ENCODE results near the gene ATM. TPM values are rescaled to one million over a fixed set of nuclear protein-coding genes. Genes with fewer than 3 reads are reported as not detected.
"Not testable (repeated sequence)": the region's sequence is repeated elsewhere in the genome, so short reads cannot be mapped to it uniquely, and the experiment has no call there.

ATM gene
- total RNA-seq, 2 experiments from 2014 or later = 84.3 to 113 TPM

DNA sequence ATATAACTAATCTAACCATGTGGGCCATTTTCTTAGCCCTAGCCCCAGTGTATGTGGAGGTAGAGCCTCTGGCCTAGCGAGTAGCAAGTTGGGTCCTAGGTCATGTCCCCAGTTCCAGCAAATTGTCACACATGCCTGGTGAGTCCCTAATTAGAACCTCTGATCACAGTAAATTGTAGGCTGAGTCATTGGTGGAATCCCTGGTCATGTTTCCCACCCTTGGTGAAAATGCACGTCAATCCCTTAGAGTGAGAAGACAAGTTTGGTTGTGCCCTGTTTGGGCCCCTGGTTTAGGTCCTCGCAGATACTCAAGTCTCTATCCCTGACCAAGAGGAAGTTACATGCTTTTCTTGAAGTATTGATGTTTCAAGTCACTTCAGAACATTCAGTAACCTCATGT, 46.7 kb downstream of the ATM start:
- Mint-ChIP-seq H3K4me1 (no peaks in the 10 kb centered on the region), H3K9me3 (ENCODE audit: low read depth) (peaks cover 10% of the 10 kb centered on the region), H3K36me3 (peaks cover 49% of the 10 kb centered on the region), H3K27ac (no peak overlapping the region), H3K27me3 (no peaks in the 10 kb centered on the region), H3K4me3 (no peak overlapping the region)
- no peak for DNase-seq
- CTCF ChIA-PET = no interaction called here
- no peak for ATAC-seq

- DNase-seq, H3K4me3 Mint-ChIP-seq, CTCF ChIA-PET, H3K27me3 Mint-ChIP-seq, ATAC-seq, H3K27ac Mint-ChIP-seq, H3K4me1 Mint-ChIP-seq: not testable (repeated sequence)
- Mint-ChIP-seq H3K36me3 (peaks cover 67% of the 10 kb centered on the region), H3K9me3 (ENCODE audit: low read depth) (peaks cover 14% of the 10 kb centered on the region)
Measured at GRCh38 chr11:108276985-108277616, 54.2 kb downstream of the ATM start.

DNA sequence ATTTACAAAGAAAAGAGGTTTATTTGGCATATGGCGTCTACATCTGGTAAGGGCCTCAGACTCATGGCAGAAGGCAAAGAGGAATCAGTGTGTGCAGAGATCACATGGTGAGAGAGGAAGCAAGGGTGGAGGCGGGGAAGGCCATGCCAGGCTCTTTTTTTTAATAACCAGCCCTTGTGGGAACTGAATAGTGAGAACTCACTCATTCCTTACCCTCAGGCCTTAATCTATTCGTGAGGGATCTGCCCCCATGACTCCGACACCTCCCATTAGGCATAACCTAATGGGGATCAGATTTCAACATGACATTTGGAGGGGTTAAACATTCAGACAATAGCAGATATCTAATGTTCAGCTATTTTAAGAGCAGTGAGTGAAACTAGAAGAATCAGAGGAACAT, 55.7 kb downstream of the ATM start:
- H3K27me3 Mint-ChIP-seq = no peaks in the 10 kb centered on the region
- CTCF ChIA-PET = no interaction called here
- H3K9me3 Mint-ChIP-seq (ENCODE audit: low read depth) = peaks cover 10% of the 10 kb centered on the region
- no peak overlapping the region for H3K27ac Mint-ChIP-seq
- no peak overlapping the region for H3K4me3 Mint-ChIP-seq
- peaks cover 63% of the 10 kb centered on the region for H3K36me3 Mint-ChIP-seq
- DNase-seq = no peak
- no peak for ATAC-seq
- no peaks in the 10 kb centered on the region for H3K4me1 Mint-ChIP-seq

DNA sequence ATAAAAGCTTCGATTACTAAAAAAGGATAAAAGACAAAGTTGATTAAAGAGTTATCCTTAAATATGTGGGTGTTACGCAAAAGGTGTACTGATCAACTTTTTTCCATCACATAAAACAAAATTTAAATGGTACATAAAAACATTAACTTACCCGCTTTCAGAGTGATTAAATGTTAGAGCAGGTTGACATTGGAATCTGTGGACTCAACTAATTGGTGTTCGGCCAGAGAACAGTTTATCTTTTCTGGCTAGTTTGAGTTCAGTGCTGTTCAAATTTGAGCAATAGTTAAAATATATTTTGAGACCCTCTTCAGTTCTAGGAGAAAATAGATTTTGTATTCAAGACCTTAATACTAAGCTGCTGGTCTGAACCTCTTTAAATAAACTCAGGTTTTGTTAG, 56.1 kb downstream of the ATM start:
- DNase-seq (no peak), ATAC-seq (no peak)
- Mint-ChIP-seq H3K4me1 (no peaks in the 10 kb centered on the region), H3K27ac (no peak overlapping the region), H3K36me3 (peaks cover 59% of the 10 kb centered on the region), H3K9me3 (ENCODE audit: low read depth) (peaks cover 9% of the 10 kb centered on the region), H3K4me3 (no peak overlapping the region), H3K27me3 (no peaks in the 10 kb centered on the region)
- CTCF ChIA-PET = no interaction called here

DNA sequence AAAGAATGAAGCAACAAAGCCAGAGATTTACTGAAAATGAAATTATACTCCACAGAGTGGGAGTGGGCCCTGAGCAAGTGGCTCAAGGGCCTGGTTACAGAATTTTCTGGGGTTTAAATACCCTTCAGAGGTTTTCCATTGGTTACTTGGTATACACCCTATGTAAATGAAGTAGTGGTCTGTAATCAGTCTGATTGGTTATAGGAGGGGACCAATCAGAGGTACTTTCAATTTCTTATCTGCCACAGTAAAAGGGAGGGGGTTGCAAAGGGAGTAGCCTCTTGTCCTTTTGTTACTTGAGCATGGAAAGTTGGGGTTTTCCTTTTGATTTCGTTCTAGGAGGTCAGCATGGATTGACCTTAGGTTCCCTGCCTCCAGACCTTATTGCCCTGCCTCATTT, 63.5 kb downstream of the ATM start:
- no peaks in the 10 kb centered on the region for H3K27me3 Mint-ChIP-seq
- H3K36me3 Mint-ChIP-seq = peaks cover 47% of the 10 kb centered on the region
- no peak for ATAC-seq
- H3K4me1 Mint-ChIP-seq = peaks cover 2% of the 10 kb centered on the region
- no peaks in the 10 kb centered on the region for H3K9me3 Mint-ChIP-seq (ENCODE audit: low read depth)
- no peak for DNase-seq
- CTCF ChIA-PET = interaction anchor here (1.6 kb wide), 1 partner anchor 8 kb away, joined by 4 read pairs; no protein-coding TSS in a partner anchor
- H3K4me3 Mint-ChIP-seq = no peak overlapping the region
- no peak overlapping the region for H3K27ac Mint-ChIP-seq

- Mint-ChIP-seq H3K27me3 (no peaks in the 10 kb centered on the region), H3K4me3 (no peak overlapping the region), H3K27ac (no peak overlapping the region), H3K36me3 (peaks cover 49% of the 10 kb centered on the region), H3K4me1 (peaks cover 2% of the 10 kb centered on the region), H3K9me3 (ENCODE audit: low read depth) (no peaks in the 10 kb centered on the region)
- CTCF ChIA-PET = interaction anchor here (1.2 kb wide), 1 partner anchor 10 kb away, joined by 3 read pairs; no protein-coding TSS in a partner anchor
- no peak for DNase-seq
- no peak for ATAC-seq
Measured at GRCh38 chr11:108286956-108287355, 64.1 kb downstream of the ATM start.

- H3K27me3 Mint-ChIP-seq; DNase-seq; H3K4me1 Mint-ChIP-seq; H3K9me3 Mint-ChIP-seq (ENCODE audit: low read depth); ATAC-seq; H3K27ac Mint-ChIP-seq; H3K4me3 Mint-ChIP-seq; CTCF ChIA-PET: not testable (repeated sequence)
- H3K36me3 Mint-ChIP-seq = peaks cover 42% of the 10 kb centered on the region
Measured at GRCh38 chr11:108289066-108289465, 66.2 kb downstream of the ATM start.

DNA sequence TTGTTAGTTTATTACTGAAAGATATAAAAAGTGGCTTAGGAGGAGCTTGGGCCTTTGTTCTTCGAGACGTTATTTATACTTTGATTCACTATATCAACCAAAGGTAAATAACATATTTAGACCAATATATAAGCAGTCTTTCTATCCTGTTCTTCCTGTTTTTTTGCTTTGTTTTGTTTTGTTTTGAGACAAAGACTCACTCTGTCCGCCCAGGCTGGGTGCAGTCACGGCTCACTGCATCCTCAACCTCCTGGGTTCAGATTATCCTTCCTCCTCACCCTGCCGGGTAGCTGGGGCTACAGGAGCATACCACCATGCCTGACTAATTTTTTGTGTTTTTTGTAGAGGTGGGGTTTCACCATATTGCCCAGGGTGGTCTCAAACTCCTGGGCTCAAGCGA, 66.8 kb downstream of the ATM start:
- Mint-ChIP-seq H3K36me3 (peaks cover 40% of the 10 kb centered on the region), H3K4me1 (peaks cover 2% of the 10 kb centered on the region), H3K4me3 (no peak overlapping the region), H3K27me3 (no peaks in the 10 kb centered on the region), H3K27ac (no peak overlapping the region), H3K9me3 (ENCODE audit: low read depth) (no peaks in the 10 kb centered on the region)
- CTCF ChIA-PET = no interaction called here
- DNase-seq (no peak), ATAC-seq (no peak)

DNA sequence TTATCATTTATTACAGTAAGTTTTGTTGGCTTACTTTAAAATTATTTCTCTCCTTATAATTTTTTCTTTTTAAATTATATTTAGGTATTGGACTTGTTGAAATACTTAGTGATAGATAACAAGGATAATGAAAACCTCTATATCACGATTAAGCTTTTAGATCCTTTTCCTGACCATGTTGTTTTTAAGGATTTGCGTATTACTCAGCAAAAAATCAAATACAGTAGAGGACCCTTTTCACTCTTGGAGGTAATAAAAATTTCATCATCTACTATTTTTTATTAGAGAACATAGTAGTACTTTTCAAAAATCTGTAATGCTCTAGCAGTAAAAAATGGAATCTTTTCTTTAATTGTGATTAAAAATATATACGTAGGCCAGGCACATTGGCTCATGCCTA, 70.4 kb downstream of the ATM start:
- DNase-seq (no peak), ATAC-seq (no peak)
- no peaks in the 10 kb centered on the region for H3K4me1 Mint-ChIP-seq
- CTCF ChIA-PET = no interaction called here
- no peak overlapping the region for H3K4me3 Mint-ChIP-seq
- no peak overlapping the region for H3K27ac Mint-ChIP-seq
- H3K36me3 Mint-ChIP-seq = peaks cover 24% of the 10 kb centered on the region
- no peaks in the 10 kb centered on the region for H3K27me3 Mint-ChIP-seq
- no peaks in the 10 kb centered on the region for H3K9me3 Mint-ChIP-seq (ENCODE audit: low read depth)

- peak; percentile 65 for ATAC-seq
- no peak overlapping the region for H3K27ac Mint-ChIP-seq
- peaks cover 11% of the 10 kb centered on the region for H3K4me1 Mint-ChIP-seq
- DNase-seq = no peak
- no peak overlapping the region for H3K4me3 Mint-ChIP-seq
- no peaks in the 10 kb centered on the region for H3K9me3 Mint-ChIP-seq (ENCODE audit: low read depth)
- CTCF ChIA-PET = interaction anchor here (0.7 kb wide), 1 partner anchor 80 kb away, joined by 3 read pairs; the partner anchor contains the start of genes ATM and NPAT
- H3K36me3 Mint-ChIP-seq = peaks cover 50% of the 10 kb centered on the region
- no peaks in the 10 kb centered on the region for H3K27me3 Mint-ChIP-seq
Measured at GRCh38 chr11:108302121-108302785, 79.4 kb downstream of the ATM start.

DNA sequence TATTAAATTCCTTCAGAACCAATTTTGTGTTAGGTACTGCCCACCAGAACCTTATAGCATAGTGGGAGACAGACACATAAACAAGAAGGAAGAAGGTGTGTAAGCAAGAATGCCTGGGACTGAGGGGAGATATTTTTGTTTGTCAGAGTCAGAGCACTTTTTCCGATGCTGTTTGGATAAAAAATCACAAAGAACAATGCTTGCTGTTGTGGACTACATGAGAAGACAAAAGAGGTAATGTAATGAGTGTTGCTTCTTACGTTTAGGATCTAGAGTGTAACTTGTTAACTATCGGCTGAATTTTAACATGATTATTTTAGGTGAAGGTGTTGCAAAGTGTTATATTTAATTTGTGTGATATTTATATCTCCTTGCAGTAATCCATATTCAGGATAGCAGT, 84.9 kb downstream of the ATM start:
- CTCF ChIA-PET = interaction anchor here (0.6 kb wide), 1 partner anchor 148 kb away, joined by 3 read pairs; no protein-coding TSS in a partner anchor
- no peak for DNase-seq
- Mint-ChIP-seq H3K4me1 (peaks cover under 1% of the 10 kb centered on the region), H3K36me3 (peaks cover 50% of the 10 kb centered on the region), H3K27ac (no peak overlapping the region), H3K4me3 (no peak overlapping the region), H3K9me3 (ENCODE audit: low read depth) (no peaks in the 10 kb centered on the region), H3K27me3 (no peaks in the 10 kb centered on the region)
- ATAC-seq = no peak

DNA sequence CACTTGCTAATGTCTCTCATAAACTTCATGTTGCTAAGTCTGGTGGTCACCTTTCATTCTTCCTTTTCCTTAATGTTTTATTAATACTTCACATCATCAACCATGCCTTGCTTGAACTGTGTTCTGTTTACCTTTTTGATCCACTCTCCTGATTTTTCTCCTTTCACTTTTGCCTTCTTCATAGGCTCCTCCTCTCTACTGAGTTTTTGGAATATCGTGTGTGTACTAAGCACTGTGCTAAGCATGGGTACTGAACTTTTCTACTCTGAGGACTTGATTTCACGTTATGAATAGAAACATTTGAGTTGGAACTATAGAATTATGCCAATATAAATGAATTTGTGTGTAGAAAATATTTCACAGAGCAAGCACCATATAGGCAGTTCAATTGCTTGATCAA, 90.6 kb downstream of the ATM start:
- no peak overlapping the region for H3K4me3 Mint-ChIP-seq
- no peaks in the 10 kb centered on the region for H3K9me3 Mint-ChIP-seq (ENCODE audit: low read depth)
- CTCF ChIA-PET = no interaction called here
- H3K4me1 Mint-ChIP-seq = peaks cover 4% of the 10 kb centered on the region
- DNase-seq = no peak
- no peaks in the 10 kb centered on the region for H3K27me3 Mint-ChIP-seq
- H3K36me3 Mint-ChIP-seq = peaks cover 40% of the 10 kb centered on the region
- no peak for ATAC-seq
- H3K27ac Mint-ChIP-seq = no peak overlapping the region

DNA sequence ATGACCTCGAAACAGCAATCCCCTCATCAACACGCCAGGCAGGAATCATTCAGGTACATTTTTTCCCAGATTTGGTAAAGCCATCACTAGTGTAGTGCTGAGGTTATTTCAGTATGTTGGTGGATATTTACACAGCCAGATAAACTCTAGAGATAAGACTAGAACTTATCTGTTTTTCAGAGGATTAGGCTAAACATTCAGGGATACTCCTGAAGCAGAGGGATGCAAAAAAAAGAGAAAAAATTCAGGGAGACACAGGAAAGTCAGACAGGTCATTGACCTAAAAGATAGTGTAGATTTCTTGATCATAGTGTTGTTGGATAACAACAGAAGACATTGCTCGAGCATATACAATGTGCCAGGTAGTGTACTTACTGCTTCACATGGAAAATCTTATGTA, 93.2 kb downstream of the ATM start:
- ATAC-seq = no peak
- Mint-ChIP-seq H3K36me3 (peaks cover 35% of the 10 kb centered on the region), H3K4me3 (no peak overlapping the region), H3K27ac (no peak overlapping the region), H3K4me1 (peaks cover 4% of the 10 kb centered on the region), H3K9me3 (ENCODE audit: low read depth) (no peaks in the 10 kb centered on the region), H3K27me3 (no peaks in the 10 kb centered on the region)
- CTCF ChIA-PET = no interaction called here
- no peak for DNase-seq

DNA sequence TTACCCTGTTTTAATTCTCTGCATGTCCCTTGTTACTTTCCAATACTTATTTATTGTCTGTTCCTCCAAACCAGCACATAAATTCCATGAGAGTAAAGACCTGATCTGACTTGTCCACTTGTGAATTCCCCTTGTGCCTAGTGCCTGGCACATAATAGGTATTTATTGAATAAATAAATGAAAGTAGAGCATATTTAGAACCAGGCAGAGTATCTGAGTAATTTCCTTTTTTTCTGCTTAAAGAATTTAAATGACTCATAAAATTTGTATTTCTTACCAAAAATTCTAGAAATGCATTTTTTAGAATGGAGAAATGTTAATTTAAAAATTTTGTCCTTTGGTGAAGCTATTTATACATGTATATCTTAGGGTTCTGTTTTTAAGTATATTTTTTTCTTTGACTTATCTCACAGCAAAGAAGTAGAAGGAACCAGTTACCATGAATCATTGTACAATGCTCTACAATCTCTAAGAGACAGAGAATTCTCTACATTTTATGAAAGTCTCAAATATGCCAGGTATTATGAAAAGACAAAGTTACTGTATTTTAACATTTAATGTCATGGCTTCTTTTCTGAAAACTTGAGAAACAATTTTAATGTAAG, 96.8 kb downstream of the ATM start:
- no peak overlapping the region for H3K27ac Mint-ChIP-seq
- no peaks in the 10 kb centered on the region for H3K9me3 Mint-ChIP-seq (ENCODE audit: low read depth)
- ATAC-seq = no peak
- no peaks in the 10 kb centered on the region for H3K4me1 Mint-ChIP-seq
- peaks cover 36% of the 10 kb centered on the region for H3K36me3 Mint-ChIP-seq
- H3K27me3 Mint-ChIP-seq = no peaks in the 10 kb centered on the region
- CTCF ChIA-PET = no interaction called here
- no peak overlapping the region for H3K4me3 Mint-ChIP-seq
- no peak for DNase-seq

Data from activated CD8-positive, alpha-beta memory T cell treated with anti-CD3 and anti-CD28 coated beads, Interleukin-2, amount 10 ng/mL, durations not matched to agents 7 days and 5 days (primary cell).